Natural killer cell (primary cell): ENCODE data around the gene HDAC1. TPM values are rescaled to one million over a fixed set of nuclear protein-coding genes. Genes with fewer than 3 reads are reported as not detected.

ENCODE experiments used
- ATAC-seq, 3 donors: fragments of 150-1000 bp in 2 of 3; fragments of 200-7000 bp in 1 of 3; cut with Tn5 transposase; 1 replicate in 1 of 3; 2 replicates in 2 of 3; pipeline ENCODE4 v1.10.0; 2021; ENCODE audit warnings: mild to moderate bottlenecking in 2 of 3, moderate library complexity in 2 of 3
- DNase-seq, 2 donors: peaks; one replicate each; pipeline versions ENCODE4 v3.0.0 to v3.0.0-alpha.2; 2013 to 2021; ENCODE audit warnings: mixed read lengths in 1 of 2
- H3K27ac ChIP-seq: one replicate; pipeline ENCODE4 v1.5.1; 2013; ENCODE audit warnings: mild to moderate bottlenecking, low read length
- H3K27me3 ChIP-seq: one replicate; pipeline ENCODE4 v1.6.1; 2013; ENCODE audit warnings: low read length; ENCODE audit not compliant: control insufficient read depth, insufficient read depth
- H3K36me3 ChIP-seq: one replicate; pipeline ENCODE4 v1.6.1; 2013; ENCODE audit warnings: low read length; ENCODE audit not compliant: control insufficient read depth, insufficient read depth
- H3K4me1 ChIP-seq: one replicate; pipeline ENCODE4 v1.6.1; 2013; ENCODE audit warnings: low read length; ENCODE audit not compliant: control insufficient read depth, insufficient read depth
- H3K4me3 ChIP-seq: one replicate; pipeline ENCODE4 v1.5.1; 2013; ENCODE audit warnings: low read length
- H3K9me3 ChIP-seq: one replicate; pipeline ENCODE4 v1.6.1; 2013; ENCODE audit warnings: low read length; ENCODE audit not compliant: control insufficient read depth, insufficient read depth
- H3K27ac Mint-ChIP-seq, 2 donors: one replicate each; pipeline ENCODE4 v1.8.0; 2022; ENCODE audit warnings: mild to moderate bottlenecking in 2 of 2, mixed read lengths in 2 of 2, moderate library complexity in 1 of 2
- H3K27me3 Mint-ChIP-seq, 2 donors: one replicate each; pipeline ENCODE4 v1.8.0; 2022; ENCODE audit warnings: low read depth in 2 of 2, mixed read lengths in 2 of 2
- H3K36me3 Mint-ChIP-seq: one replicate; pipeline ENCODE4 v1.8.0; 2022; ENCODE audit warnings: mixed read lengths
- H3K4me1 Mint-ChIP-seq, 2 donors: one replicate each; pipeline ENCODE4 v1.8.0; 2022; ENCODE audit warnings: mixed read lengths in 2 of 2
- H3K4me3 Mint-ChIP-seq: one replicate; pipeline ENCODE4 v1.8.0; 2022; ENCODE audit warnings: mild to moderate bottlenecking, moderate library complexity, mixed read lengths
- H3K9me3 Mint-ChIP-seq, 2 donors: one replicate each; pipeline ENCODE4 v1.8.0; 2022; ENCODE audit warnings: mixed read lengths in 2 of 2
- CTCF ChIP-seq: fragments of 200-600 bp; IDR thresholded peaks from one replicate; pipeline ENCODE4 v1.8.0; 2022; ENCODE audit warnings: antibody characterized with exemption
- WGBS: methylation state at CpG from one replicate; pipeline ENCODE4 v1.1.7; 2013; ENCODE audit warnings: missing lambda C conversion rate; ENCODE audit not compliant: insufficient coverage; 5-methylcytosine and 5-hydroxymethylcytosine counted together
- intact Hi-C: fragments of 100-400 bp; cut with micrococcal nuclease; formaldehyde crosslinking; loops from one replicate; pipeline ENCODE4 v1.14.2; 2022
- total RNA-seq, 4 donors: library from RNA; stranded (reverse); fragments of 120-200 nt in 1 of 4; gene quantifications; one replicate each; pipeline versions ENCODE4 v1.2.3 to v1.2.4, GENCODE V29; 2013 to 2022

Gene HDAC1
- total RNA-seq, 3 donors from 2014 or later (not counting 1 experiment from before 2014, with no cell fraction given), result 110 to 133 (median 125) TPM

- Histone ChIP-seq H3K4me1 (peaks cover 18% of the 10 kb centered on the region), H3K4me3 (no peak overlapping the region), H3K27me3 (no peaks in the 10 kb centered on the region), H3K36me3 (no peaks in the 10 kb centered on the region), H3K27ac (no peak overlapping the region), H3K9me3 (no peaks in the 10 kb centered on the region)
- H3K27ac Mint-ChIP-seq, result no peak overlapping the region
- no peaks in the 10 kb centered on the region for H3K36me3 Mint-ChIP-seq
- DNase-seq (no peak), ATAC-seq (no peak)
- no peak overlapping the region for H3K4me3 Mint-ChIP-seq
- TF ChIP-seq CTCF, result no peak
- intact Hi-C loops, result no loop called here
- peaks cover 35 to 47% of the 10 kb centered on the region in 2 donors for H3K4me1 Mint-ChIP-seq
- H3K9me3 Mint-ChIP-seq, result no peaks in the 10 kb centered on the region
- 92% methylated on average over 6 of the region's 6 CpGs for WGBS
- peaks cover 5 to 6% of the 10 kb centered on the region in 2 donors for H3K27me3 Mint-ChIP-seq
These were observed 65.7 kb downstream of the HDAC1 start for GRCh38 chr1:32357614-32358013.

DNA sequence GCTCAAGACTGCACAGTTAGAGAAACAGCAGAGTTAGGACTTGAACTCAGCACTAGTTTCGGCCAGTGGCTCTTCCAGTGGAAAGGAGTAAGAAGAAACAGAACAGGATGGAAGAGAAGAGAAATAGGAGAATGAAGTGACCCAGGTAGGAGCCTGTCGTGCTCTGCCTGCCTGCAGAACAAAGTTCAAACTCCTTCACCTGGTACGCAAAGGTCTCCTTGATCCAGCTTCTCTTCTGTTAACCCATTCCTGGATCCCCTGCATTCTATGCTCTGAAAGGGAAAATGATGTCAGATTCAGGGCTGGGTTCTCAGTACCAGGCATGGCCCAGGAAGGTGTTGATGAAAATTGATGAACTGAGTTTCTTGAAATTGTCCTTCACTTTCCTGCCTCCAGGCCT, 66.6 kb downstream of the HDAC1 start:
- Histone ChIP-seq H3K27me3 (no peaks in the 10 kb centered on the region), H3K36me3 (peaks cover 6% of the 10 kb centered on the region), H3K9me3 (no peaks in the 10 kb centered on the region), H3K4me3 (no peak overlapping the region), H3K4me1 (peaks cover 17% of the 10 kb centered on the region), H3K27ac (no peak overlapping the region)
- no peaks in the 10 kb centered on the region for H3K36me3 Mint-ChIP-seq
- H3K9me3 Mint-ChIP-seq, result no peaks in the 10 kb centered on the region
- ATAC-seq (no peak), DNase-seq (no peak)
- 97% methylated on average over 3 of the region's 3 CpGs for WGBS
- no peak overlapping the region for H3K27ac Mint-ChIP-seq
- peaks cover 31 to 44% of the 10 kb centered on the region in 2 donors for H3K4me1 Mint-ChIP-seq
- intact Hi-C loops, result no loop called here
- no peak for TF ChIP-seq CTCF
- no peak overlapping the region for H3K4me3 Mint-ChIP-seq
- H3K27me3 Mint-ChIP-seq, result peaks cover 5 to 6% of the 10 kb centered on the region in 2 donors

- intact Hi-C loops, result no loop called here
- no peaks in the 10 kb centered on the region for H3K36me3 Mint-ChIP-seq
- H3K27ac ChIP-seq, result no peak overlapping the region
- H3K9me3 ChIP-seq, result no peaks in the 10 kb centered on the region
- H3K36me3 ChIP-seq, result peaks cover 19% of the 10 kb centered on the region
- WGBS, result 73% methylated on average over 35 of the region's 35 CpGs
- DNase-seq (no peak), ATAC-seq (no peak)
- peaks cover 5 to 6% of the 10 kb centered on the region in 2 donors for H3K27me3 Mint-ChIP-seq
- H3K4me3 Mint-ChIP-seq, result no peak overlapping the region
- no peaks in the 10 kb centered on the region for H3K9me3 Mint-ChIP-seq
- no peaks in the 10 kb centered on the region for H3K27me3 ChIP-seq
- peaks cover 17% of the 10 kb centered on the region for H3K4me1 ChIP-seq
- no peak overlapping the region for H3K27ac Mint-ChIP-seq
- TF ChIP-seq CTCF, result no peak
- H3K4me1 Mint-ChIP-seq, result peaks cover 26 to 27% of the 10 kb centered on the region in 2 donors
- no peak overlapping the region for H3K4me3 ChIP-seq
These were observed 69.4 kb downstream of the HDAC1 start for GRCh38 chr1:32361308-32361673.
